ENCODE measurements around the gene ZNF48. TPM values are rescaled to one million over a fixed set of nuclear protein-coding genes. Genes with fewer than 3 reads are reported as not detected.

ZNF48 gene
- polyA plus RNA-seq, 1 of the 3 experiments (the other 2 are of a cell fraction): 8.8 TPM

DNA sequence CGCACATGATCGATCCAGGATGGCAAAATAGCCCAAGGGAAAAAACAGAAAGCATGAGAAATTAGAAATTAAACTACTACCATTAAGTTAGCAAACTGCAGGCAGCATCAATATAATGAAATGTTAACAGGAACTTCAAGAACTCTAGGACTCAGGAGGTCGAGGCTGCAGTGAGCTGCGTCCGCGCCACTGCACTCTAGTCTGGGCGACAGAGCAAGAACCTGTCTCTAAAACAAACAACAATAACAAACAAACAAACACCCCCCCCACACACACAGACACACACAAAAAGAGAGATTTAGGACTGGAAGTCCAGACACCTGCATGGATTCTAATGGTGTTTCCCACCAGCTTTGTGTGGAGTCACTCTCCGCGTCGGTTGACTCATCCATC, 51.0 kb downstream of the ZNF48 start:
- Histone ChIP-seq H4K20me1 (ENCODE audit: insufficient read depth) (no peaks in the 10 kb centered on the region), H3K4me2 (peak overlapping the region; percentile 89), H3K36me3 (replicated peaks in 1 of 2; ENCODE audit: control insufficient read depth in 1 of 2, insufficient read depth in 2 of 2, low read length in 1 of 2) (peaks cover 12 to 16% of the 10 kb centered on the region in 2 experiments), H3K4me3 (ENCODE audit: low read depth in 2 of 2, low read length in 1 of 2) (peak overlapping the region; percentile 75 to 95), H3K27ac (ENCODE audit: low read depth in 2 of 2, low read length in 1 of 2) (peak overlapping the region; percentile 86 to 88), H3K27me3 (ENCODE audit: insufficient read depth) (no peaks in the 10 kb centered on the region), H3K79me2 (ENCODE audit: insufficient read depth) (peaks cover 24% of the 10 kb centered on the region), H2AFZ (ENCODE audit: low read depth) (peak overlapping the region; percentile 88), H3K9me2 (no peaks in the 10 kb centered on the region), H3K9ac (peak overlapping the region; percentile 98; the same call in 1 of the 2 replicates), H3F3A (replicated peaks; ENCODE audit: insufficient read depth) (peaks cover 5% of the 10 kb centered on the region), H3K9me3 (no peaks in the 10 kb centered on the region), H3K4me1 (ENCODE audit: control insufficient read depth in 1 of 2, insufficient read depth in 2 of 2, low read depth in 1 of 2, low read length in 1 of 2) (peaks cover 8 to 15% of the 10 kb centered on the region in 2 experiments; a peak in 2 of 4 replicates)
- ChIA-PET POLR2A (interaction anchor here (1.0 to 1.2 kb wide), 2 partner anchors 16 to 79 kb away, joined by 3 read pairs; partner anchors contain the start of gene DCTPP1), CTCF (interaction anchor here (0.8 to 2.6 kb wide), 3 partner anchors 13 to 126 kb away, joined by 3 to 6 read pairs (median 4); partner anchors contain the start of gene ZNF688)
- no peak for DNase-seq
- 85% methylated on average over 10 of the region's 10 CpGs for WGBS (ENCODE audit: low lambda C conversion rate)
- no peak for TF ChIP-seq GATA2 (CRISPR knock-in tag; IDR thresholded peaks at IDR 0.05)
- no peak for TF ChIP-seq SIN3A (IDR thresholded peaks at IDR 0.05; ENCODE audit: borderline replicate concordance, low read depth, low read length)
- TF ChIP-seq RFX5 (IDR thresholded peaks at IDR 0.05; ENCODE audit: low read length): no peak
- TF ChIP-seq, protein P1, sequence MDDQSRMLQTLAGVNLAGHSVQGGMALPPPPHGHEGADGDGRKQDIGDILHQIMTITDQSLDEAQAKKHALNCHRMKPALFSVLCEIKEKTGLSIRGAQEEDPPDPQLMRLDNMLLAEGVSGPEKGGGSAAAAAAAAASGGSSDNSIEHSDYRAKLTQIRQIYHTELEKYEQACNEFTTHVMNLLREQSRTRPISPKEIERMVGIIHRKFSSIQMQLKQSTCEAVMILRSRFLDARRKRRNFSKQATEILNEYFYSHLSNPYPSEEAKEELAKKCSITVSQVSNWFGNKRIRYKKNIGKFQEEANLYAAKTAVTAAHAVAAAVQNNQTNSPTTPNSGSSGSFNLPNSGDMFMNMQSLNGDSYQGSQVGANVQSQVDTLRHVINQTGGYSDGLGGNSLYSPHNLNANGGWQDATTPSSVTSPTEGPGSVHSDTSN (IDR thresholded peaks at IDR 0.05): no peak
- TF ChIP-seq POLR2AphosphoS5 (IDR thresholded peaks at IDR 0.05; ENCODE audit: low read depth, low read length): no peak

DNA sequence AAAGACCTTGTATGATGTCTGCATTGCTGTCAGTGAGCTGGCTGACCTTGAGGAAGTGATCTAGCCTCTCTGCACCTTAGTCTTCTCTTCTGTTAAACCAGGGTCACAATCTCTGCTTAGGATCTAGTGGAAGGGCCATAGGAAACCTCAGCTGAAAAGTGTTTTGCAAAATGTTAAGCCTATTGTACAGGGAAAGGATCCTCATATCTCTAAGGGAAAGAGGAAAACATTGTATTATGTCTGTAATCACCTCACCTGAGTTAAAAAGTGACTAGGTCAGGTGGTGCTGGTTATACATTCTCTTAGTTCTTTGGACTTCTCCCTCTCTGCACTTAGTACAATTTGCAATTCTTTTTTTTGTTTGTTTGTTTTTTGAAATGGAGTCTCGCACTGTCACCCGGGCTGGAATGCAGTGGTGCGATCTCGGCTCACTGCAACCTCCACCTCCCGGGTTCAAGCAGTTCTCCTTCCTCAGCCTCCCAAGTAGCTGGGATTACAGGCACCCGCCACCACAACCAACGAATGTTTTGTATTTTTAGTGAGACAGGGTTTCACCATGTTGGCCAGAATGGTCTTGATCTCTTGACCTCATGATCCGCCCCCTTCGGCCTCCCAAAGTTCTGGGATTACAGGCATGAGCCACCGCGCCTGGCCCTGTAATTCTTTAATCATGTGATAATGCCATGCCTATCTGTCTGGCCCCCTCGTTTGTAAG, 52.4 kb downstream of the ZNF48 start:
- H2AFZ ChIP-seq (ENCODE audit: low read depth): no peak overlapping the region
- no peak overlapping the region for H3K9ac ChIP-seq
- H3K36me3 ChIP-seq (replicated peaks in 1 of 2; ENCODE audit: control insufficient read depth in 1 of 2, insufficient read depth in 2 of 2, low read length in 1 of 2): peaks cover 12 to 16% of the 10 kb centered on the region in 2 experiments
- no peaks in the 10 kb centered on the region for H3K9me2 ChIP-seq
- H3K4me2 ChIP-seq: no peak overlapping the region
- POLR2A ChIA-PET: interaction anchor here (1.2 kb wide), 1 partner anchor 77 kb away, joined by 3 read pairs; no protein-coding TSS in a partner anchor
- no peaks in the 10 kb centered on the region for H3K27me3 ChIP-seq (ENCODE audit: insufficient read depth)
- peaks cover 24% of the 10 kb centered on the region for H3K79me2 ChIP-seq (ENCODE audit: insufficient read depth)
- H3K9me3 ChIP-seq: no peaks in the 10 kb centered on the region
- peaks cover 8 to 17% of the 10 kb centered on the region in 2 experiments; a peak in 3 of 4 replicates for H3K4me1 ChIP-seq (ENCODE audit: control insufficient read depth in 1 of 2, insufficient read depth in 2 of 2, low read depth in 1 of 2, low read length in 1 of 2)
- H3K4me3 ChIP-seq (ENCODE audit: low read depth in 2 of 2, low read length in 1 of 2): no peak overlapping the region
- CTCF ChIA-PET: interaction anchor here (0.8 to 3.7 kb wide), 7 partner anchors 28 to 209 kb away, joined by 3 to 19 read pairs (median 4); partner anchors contain the start of gene ZNF747
- WGBS (ENCODE audit: low lambda C conversion rate): 80% methylated on average over 12 of the region's 12 CpGs
- DNase-seq: no peak
- peaks cover 5% of the 10 kb centered on the region for H3F3A ChIP-seq (replicated peaks; ENCODE audit: insufficient read depth)
- no peaks in the 10 kb centered on the region for H4K20me1 ChIP-seq (ENCODE audit: insufficient read depth)
- H3K27ac ChIP-seq (ENCODE audit: low read depth in 2 of 2, low read length in 1 of 2): no peak overlapping the region
- no peak for TF ChIP-seq MAX (IDR thresholded peaks at IDR 0.05; ENCODE audit: low read depth)
- TF ChIP-seq RAD21 (IDR thresholded peaks at IDR 0.05; ENCODE audit: low read length): no peak
- TF ChIP-seq TEAD4 (IDR thresholded peaks at IDR 0.05; ENCODE audit: borderline replicate concordance, insufficient read depth): no peak
- no peak for TF ChIP-seq NRF1 (IDR thresholded peaks at IDR 0.05; ENCODE audit: low read depth, low read length)
- TF ChIP-seq FOXM1 (IDR thresholded peaks at IDR 0.05; ENCODE audit: low read depth): no peak
- no peak for TF ChIP-seq RFX5 (IDR thresholded peaks at IDR 0.05; ENCODE audit: low read length)
- TF ChIP-seq, protein P2, sequence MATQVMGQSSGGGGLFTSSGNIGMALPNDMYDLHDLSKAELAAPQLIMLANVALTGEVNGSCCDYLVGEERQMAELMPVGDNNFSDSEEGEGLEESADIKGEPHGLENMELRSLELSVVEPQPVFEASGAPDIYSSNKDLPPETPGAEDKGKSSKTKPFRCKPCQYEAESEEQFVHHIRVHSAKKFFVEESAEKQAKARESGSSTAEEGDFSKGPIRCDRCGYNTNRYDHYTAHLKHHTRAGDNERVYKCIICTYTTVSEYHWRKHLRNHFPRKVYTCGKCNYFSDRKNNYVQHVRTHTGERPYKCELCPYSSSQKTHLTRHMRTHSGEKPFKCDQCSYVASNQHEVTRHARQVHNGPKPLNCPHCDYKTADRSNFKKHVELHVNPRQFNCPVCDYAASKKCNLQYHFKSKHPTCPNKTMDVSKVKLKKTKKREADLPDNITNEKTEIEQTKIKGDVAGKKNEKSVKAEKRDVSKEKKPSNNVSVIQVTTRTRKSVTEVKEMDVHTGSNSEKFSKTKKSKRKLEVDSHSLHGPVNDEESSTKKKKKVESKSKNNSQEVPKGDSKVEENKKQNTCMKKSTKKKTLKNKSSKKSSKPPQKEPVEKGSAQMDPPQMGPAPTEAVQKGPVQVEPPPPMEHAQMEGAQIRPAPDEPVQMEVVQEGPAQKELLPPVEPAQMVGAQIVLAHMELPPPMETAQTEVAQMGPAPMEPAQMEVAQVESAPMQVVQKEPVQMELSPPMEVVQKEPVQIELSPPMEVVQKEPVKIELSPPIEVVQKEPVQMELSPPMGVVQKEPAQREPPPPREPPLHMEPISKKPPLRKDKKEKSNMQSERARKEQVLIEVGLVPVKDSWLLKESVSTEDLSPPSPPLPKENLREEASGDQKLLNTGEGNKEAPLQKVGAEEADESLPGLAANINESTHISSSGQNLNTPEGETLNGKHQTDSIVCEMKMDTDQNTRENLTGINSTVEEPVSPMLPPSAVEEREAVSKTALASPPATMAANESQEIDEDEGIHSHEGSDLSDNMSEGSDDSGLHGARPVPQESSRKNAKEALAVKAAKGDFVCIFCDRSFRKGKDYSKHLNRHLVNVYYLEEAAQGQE (IDR thresholded peaks at IDR 0.05; ENCODE audit: low read depth, low read length): no peak
- no peak for TF ChIP-seq GATA2 (CRISPR knock-in tag; IDR thresholded peaks at IDR 0.05)
- TF ChIP-seq ZBTB33 (IDR thresholded peaks at IDR 0.05; ENCODE audit: borderline replicate concordance, low read depth): no peak
- TF ChIP-seq, protein P1 (IDR thresholded peaks at IDR 0.05): no peak
- TF ChIP-seq IRF3 (IDR thresholded peaks at IDR 0.05; ENCODE audit: low read depth, low read length): no peak
- TF ChIP-seq MXI1 (IDR thresholded peaks at IDR 0.05; ENCODE audit: low read depth, low read length): no peak

Data from SK-N-SH (cell line).